ENCODE results near the gene LRRC53. TPM values are rescaled to one million over a fixed set of nuclear protein-coding genes. Genes with fewer than 3 reads are reported as not detected.

The LRRC53 gene
- total RNA-seq, 1 experiment from 2014 or later = not detected

- Histone ChIP-seq H3K9me3 (ENCODE audit: low read depth, low read length, poor library complexity, severe bottlenecking) (no peaks in the 10 kb centered on the region), H3K36me3 (ENCODE audit: insufficient read depth, low read length, poor library complexity, severe bottlenecking) (no peaks in the 10 kb centered on the region), H3K27ac (ENCODE audit: low read depth, low read length, poor library complexity, severe bottlenecking) (no peak overlapping the region), H3K4me1 (ENCODE audit: insufficient read depth, low read length, poor library complexity, severe bottlenecking) (no peaks in the 10 kb centered on the region), H3K4me3 (ENCODE audit: low read depth, low read length, poor library complexity, severe bottlenecking) (no peak overlapping the region), H3K27me3 (replicated peaks; ENCODE audit: insufficient read depth, low read depth, low read length, poor library complexity) (peaks cover 9% of the 10 kb centered on the region)
- no peak for DNase-seq (ENCODE audit: low spot score)
- BruUV-seq (replicated peaks) = no TSS peak
- intact Hi-C loops (cut with micrococcal nuclease; ENCODE audit: unreplicated experiment) = no loop called here
- CTCF ChIA-PET = no interaction called here
- POLR2A ChIA-PET (ENCODE audit: low non-redundant PET) = no interaction called here
- TF ChIP-seq EZH2 (IDR thresholded peaks at IDR 0.05; ENCODE audit: borderline replicate concordance, low read depth, low read length, poor library complexity, severe bottlenecking) (no peak), CTCF (conservative IDR thresholded peaks at IDR 0.05; ENCODE audit: low read depth, low read length) (no peak)
These were observed 88.9 kb downstream of the LRRC53 start for GRCh38 chr1:74423471-74423870.

GRCh38 chr1:74422421-74423292, 89.8 kb downstream of the LRRC53 start:
- Histone ChIP-seq H3K9me3 (ENCODE audit: low read depth, low read length, poor library complexity, severe bottlenecking) (no peaks in the 10 kb centered on the region), H3K36me3 (ENCODE audit: insufficient read depth, low read length, poor library complexity, severe bottlenecking) (no peaks in the 10 kb centered on the region), H3K27ac (ENCODE audit: low read depth, low read length, poor library complexity, severe bottlenecking) (no peak overlapping the region), H3K4me1 (ENCODE audit: insufficient read depth, low read length, poor library complexity, severe bottlenecking) (no peaks in the 10 kb centered on the region), H3K4me3 (ENCODE audit: low read depth, low read length, poor library complexity, severe bottlenecking) (no peak overlapping the region), H3K27me3 (replicated peaks; ENCODE audit: insufficient read depth, low read depth, low read length, poor library complexity) (peaks cover 9% of the 10 kb centered on the region)
- BruUV-seq (replicated peaks) = no TSS peak
- TF ChIP-seq CTCF (conservative IDR thresholded peaks at IDR 0.05; ENCODE audit: low read depth, low read length) (no peak), EZH2 (IDR thresholded peaks at IDR 0.05; ENCODE audit: borderline replicate concordance, low read depth, low read length, poor library complexity, severe bottlenecking) (no peak)
- DNase-seq (ENCODE audit: low spot score) = peak; percentile 4
- ChIA-PET POLR2A (ENCODE audit: low non-redundant PET) (no interaction called here), CTCF (no interaction called here)
- intact Hi-C loops (cut with micrococcal nuclease; ENCODE audit: unreplicated experiment) = no loop called here

GRCh38 chr1:74420467-74420866, 91.9 kb downstream of the LRRC53 start:
- H3K4me1 ChIP-seq (ENCODE audit: insufficient read depth, low read length, poor library complexity, severe bottlenecking) = no peaks in the 10 kb centered on the region
- CTCF ChIA-PET = no interaction called here
- H3K27me3 ChIP-seq (replicated peaks; ENCODE audit: insufficient read depth, low read depth, low read length, poor library complexity) = peaks cover 9% of the 10 kb centered on the region
- no peak overlapping the region for H3K4me3 ChIP-seq (ENCODE audit: low read depth, low read length, poor library complexity, severe bottlenecking)
- no TSS peak for BruUV-seq (replicated peaks)
- intact Hi-C loops (cut with micrococcal nuclease; ENCODE audit: unreplicated experiment) = no loop called here
- DNase-seq (ENCODE audit: low spot score) = no peak
- no peak for TF ChIP-seq CTCF (conservative IDR thresholded peaks at IDR 0.05; ENCODE audit: low read depth, low read length)
- no peak for TF ChIP-seq EZH2 (IDR thresholded peaks at IDR 0.05; ENCODE audit: borderline replicate concordance, low read depth, low read length, poor library complexity, severe bottlenecking)
- no peaks in the 10 kb centered on the region for H3K36me3 ChIP-seq (ENCODE audit: insufficient read depth, low read length, poor library complexity, severe bottlenecking)
- no peaks in the 10 kb centered on the region for H3K9me3 ChIP-seq (ENCODE audit: low read depth, low read length, poor library complexity, severe bottlenecking)
- no peak overlapping the region for H3K27ac ChIP-seq (ENCODE audit: low read depth, low read length, poor library complexity, severe bottlenecking)
- POLR2A ChIA-PET (ENCODE audit: low non-redundant PET) = no interaction called here

Other genes with a start within 250 kb of the LRRC53 start
- not detected in 2 replicates for gene ERICH3, start 161.2 kb upstream of the LRRC53 start, total RNA-seq (2021)
- gene CRYZ, start 220.4 kb upstream of the LRRC53 start, total RNA-seq (2021) = 45.6 and 46.3 TPM in 2 replicates
- 29.7 and 33.9 TPM in 2 replicates for gene TYW3, start 220.5 kb upstream of the LRRC53 start, total RNA-seq (2021)